Stimulated activated naive CD8-positive, alpha-beta T cell treated with anti-CD3 and anti-CD28 coated beads, Interleukin-15, amount 100 ng/mL, for 72 hours (primary cell): ENCODE data around the gene EFNB1.

Experiments used
- ATAC-seq: fragments of 150-1000 bp; cut with Tn5 transposase; 2 replicates; pipeline ENCODE4 v1.10.0; 2021; ENCODE audit warnings: mild to moderate bottlenecking, moderate library complexity
- DNase-seq, 2 donors: peaks; one replicate each; pipeline ENCODE4 v3.0.0; 2021 to 2022
- H3K27ac Mint-ChIP-seq, 2 donors: one replicate each; pipeline ENCODE4 v1.8.0; 2022; ENCODE audit warnings: mild to moderate bottlenecking in 2 of 2, mixed read lengths in 2 of 2, moderate library complexity in 2 of 2
- H3K27me3 Mint-ChIP-seq: one replicate; pipeline ENCODE4 v1.8.0; 2022; ENCODE audit warnings: mixed read lengths
- H3K4me1 Mint-ChIP-seq: one replicate; pipeline ENCODE4 v1.8.0; 2022; ENCODE audit warnings: mild to moderate bottlenecking, mixed read lengths
- H3K4me3 Mint-ChIP-seq, 2 donors: one replicate each; pipeline ENCODE4 v1.8.0; 2022; ENCODE audit warnings: mild to moderate bottlenecking in 2 of 2, mixed read lengths in 2 of 2, moderate library complexity in 1 of 2
- H3K9me3 Mint-ChIP-seq, 2 donors: one replicate each; pipeline ENCODE4 v1.8.0; 2022; ENCODE audit warnings: mixed read lengths in 2 of 2

EFNB1 gene

DNA sequence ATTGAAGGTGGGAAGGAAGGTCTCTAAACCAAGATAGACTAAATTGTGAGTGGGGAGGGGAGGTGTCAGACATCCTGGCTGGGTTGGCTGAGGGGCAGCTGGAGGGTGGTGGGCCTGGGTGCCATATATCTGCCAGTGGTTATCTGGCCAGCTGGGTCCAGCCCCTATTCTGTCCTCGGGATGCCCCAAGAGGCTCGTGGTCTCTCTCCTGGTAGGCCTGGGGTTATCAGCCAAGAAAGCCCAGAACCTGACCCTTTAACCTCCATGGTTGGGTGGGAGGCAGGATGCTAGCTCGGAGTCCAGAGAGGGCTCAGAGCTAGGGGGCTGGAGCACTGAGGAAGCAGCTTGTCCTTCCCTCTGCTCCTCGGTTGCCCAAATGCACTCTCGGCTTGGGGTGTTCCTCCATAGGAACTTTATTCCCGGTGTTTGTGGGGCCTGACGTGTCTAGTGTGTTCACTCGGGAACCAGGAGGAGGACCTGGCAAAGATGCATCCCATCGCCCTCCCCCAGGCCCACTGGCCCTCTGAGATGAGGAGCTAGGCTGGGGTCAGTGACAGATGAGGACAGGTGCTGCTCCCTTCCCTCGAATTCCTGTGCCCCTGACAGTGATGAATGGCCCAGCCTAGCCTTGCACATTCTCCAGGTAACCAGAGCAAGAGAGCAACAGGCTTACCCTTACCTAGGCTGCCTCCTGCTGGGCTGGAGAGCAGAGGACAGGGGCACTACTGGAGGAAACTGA is 5.2 kb upstream of the EFNB1 start:
- ATAC-seq (no peak), DNase-seq (no peak)
- Mint-ChIP-seq H3K4me1 (peaks cover 19% of the 10 kb centered on the region), H3K27me3 (no peaks in the 10 kb centered on the region), H3K9me3 (no peaks in the 10 kb centered on the region), H3K27ac (no peak overlapping the region), H3K4me3 (no peak overlapping the region)

DNA sequence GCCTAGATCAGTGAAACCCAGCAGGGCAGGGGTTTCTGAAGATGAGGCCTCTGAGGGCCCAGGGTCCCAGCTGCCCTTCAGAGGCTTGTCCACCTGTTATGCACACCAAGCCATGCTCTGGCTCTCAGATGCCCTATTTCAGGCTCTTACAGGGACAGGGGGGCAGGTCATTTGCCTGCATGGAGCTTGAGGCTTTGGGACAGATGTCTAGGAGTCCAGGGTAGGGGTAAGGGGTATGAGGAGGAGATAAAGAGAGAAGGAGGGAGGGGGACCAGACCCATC is 4.7 kb upstream of the EFNB1 start:
- no peak overlapping the region for H3K4me3 Mint-ChIP-seq
- no peak for ATAC-seq

DNA sequence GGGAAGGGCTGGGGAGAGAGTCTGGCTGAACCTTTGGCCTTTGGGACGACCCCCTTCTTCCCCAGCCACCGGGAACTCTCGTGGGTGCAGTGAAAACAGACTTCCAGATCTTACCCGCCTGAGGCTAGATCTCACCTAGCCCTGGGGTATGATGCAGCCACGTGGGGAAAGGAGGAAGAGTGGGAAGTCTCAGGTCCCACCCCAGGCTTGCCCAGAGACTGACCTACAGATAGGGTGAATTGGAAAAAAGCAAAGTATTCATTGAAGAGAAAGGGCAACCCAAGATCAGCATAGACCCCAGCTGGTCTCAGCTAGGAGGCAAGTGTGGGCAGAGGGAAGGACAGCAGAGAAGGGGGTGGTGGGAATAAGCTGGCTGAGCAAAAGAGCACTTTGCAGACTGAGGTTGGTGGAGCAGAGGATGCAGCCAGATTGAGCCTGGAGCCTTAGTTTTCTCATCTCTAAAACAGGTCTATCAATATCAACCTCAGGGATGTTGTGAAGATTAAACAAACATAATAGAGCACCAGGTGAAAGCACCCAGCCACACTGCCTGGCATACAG is 4.2 kb upstream of the EFNB1 start:
- H3K4me3 Mint-ChIP-seq = no peak overlapping the region
- peaks cover 20% of the 10 kb centered on the region for H3K4me1 Mint-ChIP-seq
- no peak for DNase-seq
- no peaks in the 10 kb centered on the region for H3K9me3 Mint-ChIP-seq
- no peak overlapping the region for H3K27ac Mint-ChIP-seq
- H3K27me3 Mint-ChIP-seq = no peaks in the 10 kb centered on the region
- no peak for ATAC-seq

More for the DNA sequence above, 4.7 kb upstream of the EFNB1 start:
- Mint-ChIP-seq H3K27me3 (no peaks in the 10 kb centered on the region), H3K9me3 (no peaks in the 10 kb centered on the region), H3K4me1 (peaks cover 20% of the 10 kb centered on the region), H3K27ac (no peak overlapping the region)
- DNase-seq = no peak

DNA sequence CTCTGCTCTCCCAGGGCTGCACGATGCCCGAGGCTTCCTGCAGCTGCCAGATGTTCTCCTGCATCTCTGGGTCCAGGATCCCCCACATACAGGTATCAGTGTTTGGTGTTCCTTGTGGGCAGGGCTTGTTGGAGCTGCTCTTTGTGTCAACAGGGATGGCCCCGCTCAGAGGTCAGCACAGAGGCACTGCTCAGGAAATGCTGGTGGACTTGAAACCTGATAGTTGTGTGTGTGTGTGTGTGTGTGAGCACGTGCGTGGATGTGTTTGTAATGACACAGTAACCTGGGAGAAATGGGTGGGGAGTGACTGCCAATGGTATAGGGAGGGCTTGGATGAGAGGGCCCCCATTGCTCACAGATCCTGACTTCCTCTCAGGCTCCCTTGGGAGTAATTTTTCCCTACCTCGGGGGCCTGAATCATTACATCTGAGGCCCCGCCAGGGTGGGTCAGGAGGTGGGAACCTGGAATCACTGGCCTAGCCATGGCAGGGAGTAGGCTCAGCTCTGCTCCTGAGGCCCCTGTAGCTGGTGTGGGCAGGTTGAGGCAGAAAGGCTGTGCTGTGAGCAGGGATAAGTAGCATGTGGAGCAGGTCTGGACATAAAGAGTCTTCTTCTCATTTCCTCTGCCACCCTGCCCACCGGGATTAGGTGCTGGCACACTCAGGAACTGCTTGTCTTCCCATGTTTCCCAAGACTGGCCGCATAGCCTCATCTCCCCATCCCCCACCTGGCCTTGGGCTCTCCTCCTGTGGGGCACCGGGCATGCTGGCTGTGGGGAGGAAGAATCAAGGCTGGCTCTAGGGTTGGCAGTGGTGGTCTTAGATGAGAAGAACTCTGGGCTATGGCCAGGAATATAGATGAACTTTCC is 2.5 kb upstream of the EFNB1 start:
- Mint-ChIP-seq H3K27me3 (no peaks in the 10 kb centered on the region), H3K4me3 (no peak overlapping the region), H3K27ac (no peak overlapping the region), H3K4me1 (peaks cover 32% of the 10 kb centered on the region), H3K9me3 (no peaks in the 10 kb centered on the region)
- ATAC-seq (no peak), DNase-seq (no peak)

DNA sequence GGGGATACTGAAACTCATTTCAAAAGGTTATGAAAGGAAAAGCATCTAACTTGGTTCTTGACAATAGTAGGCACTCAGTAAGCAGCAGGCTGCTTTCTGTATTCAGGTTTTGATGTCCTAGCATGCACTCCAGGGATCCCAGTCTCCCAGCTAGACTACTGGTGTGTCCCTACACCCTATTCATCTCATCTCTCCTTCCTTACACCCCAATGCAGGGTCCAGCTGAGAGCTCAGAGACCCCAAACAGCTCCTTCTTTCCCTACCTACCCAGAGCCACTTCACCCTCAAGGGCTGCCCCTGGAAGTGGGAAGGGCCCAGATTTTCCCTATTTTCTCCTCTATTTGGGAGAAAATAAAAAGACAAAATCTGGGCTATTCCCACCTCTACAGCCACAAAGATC is 1.6 kb upstream of the EFNB1 start:
- ATAC-seq (no peak), DNase-seq (no peak)
- peaks cover 40% of the 10 kb centered on the region for H3K4me1 Mint-ChIP-seq
- H3K4me3 Mint-ChIP-seq = no peak overlapping the region
- no peaks in the 10 kb centered on the region for H3K9me3 Mint-ChIP-seq
- no peak overlapping the region for H3K27ac Mint-ChIP-seq
- H3K27me3 Mint-ChIP-seq = no peaks in the 10 kb centered on the region

DNA sequence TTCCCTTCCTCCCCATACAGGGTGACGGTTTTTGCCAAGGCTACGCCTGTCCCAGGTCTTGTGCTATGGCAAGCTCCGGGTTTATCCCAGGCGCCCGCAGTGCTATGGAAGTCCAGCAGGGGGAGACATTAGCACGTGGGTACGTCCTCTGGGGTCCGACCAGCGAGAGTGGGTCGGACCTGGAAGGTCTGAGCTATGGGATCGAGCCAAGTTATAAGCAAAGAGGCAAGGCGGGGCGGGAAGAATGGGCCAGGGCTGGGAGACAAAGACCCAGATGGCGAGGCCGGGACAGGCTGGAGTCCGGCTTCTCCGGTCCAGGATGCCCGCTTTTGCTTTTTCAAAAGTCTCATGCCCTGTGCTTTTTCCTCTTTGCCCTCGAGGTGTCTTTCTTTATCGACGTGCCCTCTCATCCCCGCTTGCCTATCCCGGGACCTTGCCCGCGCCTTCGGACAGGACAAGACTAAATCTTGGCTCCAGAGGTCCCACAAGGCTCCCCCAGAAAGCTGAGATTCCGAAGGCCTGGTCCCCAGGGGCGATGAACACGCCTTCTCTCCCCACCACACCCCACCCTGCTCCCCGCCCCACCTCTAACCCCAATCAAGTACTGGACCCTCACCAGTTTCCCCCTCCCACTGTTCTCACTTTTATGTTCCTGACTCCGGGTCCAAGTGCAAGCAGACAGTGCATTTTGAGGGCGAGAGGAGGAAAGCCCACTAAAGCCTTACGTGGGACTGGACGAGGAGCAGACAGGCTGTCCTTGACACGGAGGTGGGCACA is 785 bp upstream of the EFNB1 start:
- Mint-ChIP-seq H3K27ac (no peak overlapping the region), H3K4me1 (peaks cover 39% of the 10 kb centered on the region), H3K9me3 (no peaks in the 10 kb centered on the region), H3K4me3 (peak overlapping the region; percentile 83 to 91), H3K27me3 (no peaks in the 10 kb centered on the region)
- DNase-seq (peak; percentile 72 to 76), ATAC-seq (peak; percentile 40)

DNA sequence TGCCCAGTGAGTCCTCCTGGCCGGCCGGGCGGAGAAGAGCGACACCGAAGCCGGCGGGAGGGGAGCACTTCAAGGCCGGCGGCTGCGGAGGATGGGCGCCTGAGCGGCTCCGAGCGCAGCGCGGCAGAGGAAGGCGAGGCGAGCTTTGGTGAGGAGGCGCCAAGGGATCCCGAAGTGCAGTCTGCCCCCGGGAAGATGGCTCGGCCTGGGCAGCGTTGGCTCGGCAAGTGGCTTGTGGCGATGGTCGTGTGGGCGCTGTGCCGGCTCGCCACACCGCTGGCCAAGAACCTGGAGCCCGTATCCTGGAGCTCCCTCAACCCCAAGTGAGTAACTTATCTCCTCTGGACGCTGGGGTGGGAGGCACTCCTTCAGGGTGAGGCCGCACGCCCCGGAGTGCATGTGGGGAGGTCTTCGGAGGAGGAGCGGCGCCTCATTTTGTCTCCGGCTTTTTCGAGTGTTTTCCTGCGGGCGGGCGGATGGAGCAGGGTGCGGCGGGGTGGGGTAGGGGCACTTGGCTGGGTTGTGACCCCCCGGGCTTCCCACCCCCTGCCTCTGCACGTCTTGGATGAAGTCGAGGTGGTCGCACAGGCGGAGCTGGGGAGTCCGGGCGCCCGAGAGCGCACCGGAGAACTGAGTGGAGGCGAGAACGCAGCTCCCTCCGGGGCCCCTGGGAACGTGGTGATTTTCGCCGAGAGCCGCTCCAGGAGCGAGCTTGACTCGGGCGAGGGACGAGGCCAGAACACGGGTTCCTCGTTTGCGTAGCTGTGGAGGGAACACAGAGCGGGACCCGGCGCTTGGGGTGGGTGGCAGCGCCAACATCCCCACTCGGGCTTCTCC is 979 bp downstream of the EFNB1 start:
- Mint-ChIP-seq H3K4me3 (peak overlapping the region; percentile 83 to 91), H3K27me3 (no peaks in the 10 kb centered on the region), H3K4me1 (peaks cover 39% of the 10 kb centered on the region), H3K27ac (no peak overlapping the region), H3K9me3 (no peaks in the 10 kb centered on the region)
- ATAC-seq = peak; percentile 21
- DNase-seq = peak; percentile 15 to 20

DNA sequence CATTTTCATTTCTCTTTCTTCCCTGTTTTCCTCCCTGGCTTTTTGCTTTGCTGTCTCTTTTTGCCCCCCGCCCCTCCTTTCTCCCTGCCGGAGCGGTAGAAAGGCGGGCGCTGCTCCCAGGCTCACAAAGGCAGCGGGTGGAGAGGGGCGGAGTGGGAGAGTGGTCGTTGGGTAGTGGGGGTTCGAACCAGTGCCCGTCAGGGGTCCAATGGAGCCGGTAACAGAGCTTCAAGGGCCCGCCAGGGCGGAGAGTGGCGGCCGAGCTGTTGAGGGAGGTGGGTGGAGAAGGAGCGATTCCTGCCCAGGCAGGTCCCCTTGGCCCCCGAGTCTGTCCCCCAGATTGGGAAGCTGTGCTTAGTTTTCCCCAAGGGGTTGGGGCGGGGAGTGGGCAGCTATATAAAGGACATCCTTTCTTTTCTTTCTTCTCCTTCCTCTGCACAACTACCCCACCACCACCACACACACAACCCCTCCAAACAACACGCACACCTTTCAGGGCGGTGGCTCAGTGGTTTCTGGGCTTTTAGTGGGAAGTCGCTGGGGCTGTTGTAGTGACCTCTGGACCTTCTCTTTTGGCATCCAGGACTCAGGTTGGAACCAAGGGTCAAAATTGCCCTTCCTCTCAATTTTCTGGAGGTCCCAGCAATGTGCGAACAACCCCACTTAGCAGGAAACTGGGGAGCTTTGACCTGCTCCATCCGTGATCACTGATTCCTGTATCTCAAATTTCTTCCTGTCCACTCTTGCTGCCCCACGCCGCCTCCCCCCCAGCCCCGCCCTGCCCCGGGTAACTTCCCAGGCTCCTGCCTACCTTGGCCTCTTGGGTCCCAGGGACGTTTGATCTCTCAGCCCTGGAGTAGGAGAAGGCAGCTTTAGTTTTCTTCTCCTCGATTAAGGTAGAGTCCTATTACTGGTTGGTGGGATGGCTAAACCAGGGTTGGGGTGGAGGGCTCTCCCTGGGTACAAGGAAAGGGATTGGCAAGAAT is 1.9 kb downstream of the EFNB1 start:
- Mint-ChIP-seq H3K27me3 (no peaks in the 10 kb centered on the region), H3K4me3 (peak overlapping the region; percentile 83 to 91), H3K27ac (no peak overlapping the region), H3K4me1 (peaks cover 39% of the 10 kb centered on the region), H3K9me3 (no peaks in the 10 kb centered on the region)
- ATAC-seq (no peak), DNase-seq (no peak)

DNA sequence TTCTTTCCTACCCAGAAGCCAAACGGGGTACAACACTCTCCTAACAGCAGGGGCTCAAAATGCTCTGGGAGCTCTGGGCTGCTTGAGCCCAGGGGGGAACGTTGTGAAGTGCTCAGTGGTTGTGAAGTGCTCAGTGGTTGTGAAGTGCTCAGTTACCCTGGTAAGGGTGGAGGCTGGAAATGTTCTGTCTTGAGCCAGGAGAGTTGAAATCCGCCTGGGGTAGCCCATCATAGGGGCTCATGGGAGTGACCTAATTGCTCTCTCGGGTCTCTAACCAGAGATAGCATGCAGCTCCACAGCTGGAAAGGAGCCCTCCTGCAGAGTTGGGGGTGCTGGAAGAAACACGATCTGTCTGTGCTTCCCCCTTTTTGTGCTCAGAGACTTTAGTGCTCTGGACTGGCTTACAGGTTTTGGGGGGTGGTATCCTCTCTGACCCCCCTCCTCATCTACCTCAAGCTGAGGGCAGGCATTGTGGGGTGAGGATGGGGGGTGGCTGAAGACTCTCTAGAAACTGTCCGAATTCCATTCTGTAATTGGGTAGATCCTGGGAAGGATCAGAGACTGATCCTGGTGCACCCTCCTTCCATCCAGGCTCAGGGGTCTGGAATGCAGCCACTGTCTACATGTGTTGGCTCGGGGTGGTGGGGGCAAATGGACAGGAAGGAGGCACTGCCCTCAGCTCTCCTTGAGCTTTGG is 2.7 kb downstream of the EFNB1 start:
- no peaks in the 10 kb centered on the region for H3K27me3 Mint-ChIP-seq
- ATAC-seq (no peak), DNase-seq (no peak)
- H3K9me3 Mint-ChIP-seq = no peaks in the 10 kb centered on the region
- H3K27ac Mint-ChIP-seq = no peak overlapping the region
- H3K4me3 Mint-ChIP-seq = peak overlapping the region; percentile 38 to 83
- peaks cover 39% of the 10 kb centered on the region for H3K4me1 Mint-ChIP-seq

DNA sequence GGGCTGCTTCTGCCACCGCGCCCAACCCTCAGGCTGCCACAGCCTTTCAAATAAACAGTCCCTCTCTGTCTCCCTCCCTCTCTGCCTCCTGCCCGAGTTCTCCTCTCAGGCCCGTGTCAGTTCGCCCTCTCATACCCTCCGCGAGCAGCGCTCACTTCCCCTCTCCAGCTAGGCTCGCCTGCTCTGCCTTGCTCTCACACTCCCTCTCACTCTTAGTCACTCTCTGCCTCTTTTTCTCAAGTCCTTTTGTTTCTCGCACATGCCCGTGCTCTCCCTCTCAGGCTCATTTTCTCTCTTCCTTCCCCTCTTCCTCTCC is 3.2 kb downstream of the EFNB1 start:
- H3K27ac Mint-ChIP-seq = peak overlapping the region in 1 of 2 donors; percentile 76
- ATAC-seq = peak; percentile 41

DNA sequence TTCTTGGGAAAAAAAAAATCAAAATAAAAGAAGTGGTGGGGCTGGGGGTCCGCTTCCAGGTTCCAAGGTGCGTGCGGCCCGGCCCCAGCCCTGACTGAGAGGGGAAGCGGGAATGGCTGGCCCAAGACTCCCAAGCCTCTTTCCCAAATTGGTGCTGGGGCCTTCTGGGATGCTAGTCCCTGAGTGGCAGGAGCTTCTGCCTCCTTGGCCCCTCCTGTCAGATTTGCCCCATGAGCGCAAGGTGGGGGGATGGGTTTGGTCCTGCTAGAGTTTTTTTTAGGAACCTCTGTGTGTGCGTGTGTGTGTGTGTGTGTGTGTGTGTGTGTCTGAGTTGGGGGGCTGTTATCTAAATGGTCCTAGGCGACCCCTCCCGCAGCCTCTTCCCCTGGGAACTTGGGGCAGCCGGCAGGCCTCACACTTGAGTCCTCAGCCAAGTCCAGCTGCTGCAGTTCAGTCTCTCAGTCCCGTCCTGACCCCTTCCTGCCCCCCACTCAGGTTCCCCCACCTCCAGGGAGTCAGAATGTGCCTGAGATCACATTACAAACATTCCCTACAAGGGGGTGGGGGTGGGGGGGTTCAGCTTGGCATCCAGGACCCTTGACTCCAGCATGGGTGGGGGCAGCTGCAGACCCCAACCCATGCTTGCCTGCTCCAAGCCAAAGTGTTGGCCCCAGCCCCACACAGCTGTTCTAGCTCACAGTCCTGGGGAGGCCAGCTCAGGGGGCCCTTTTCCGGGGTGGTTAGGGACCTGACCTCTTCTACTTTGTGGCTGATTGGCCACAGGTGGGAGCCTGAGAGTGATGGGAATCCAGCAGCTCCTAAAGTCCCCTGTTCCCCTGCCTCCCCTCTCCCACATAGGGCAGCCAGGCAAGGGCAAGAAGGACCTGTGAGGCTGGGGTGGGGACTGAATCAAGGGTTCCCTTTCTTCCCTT is 4.0 kb downstream of the EFNB1 start:
- Mint-ChIP-seq H3K9me3 (no peaks in the 10 kb centered on the region), H3K4me1 (peaks cover 41% of the 10 kb centered on the region), H3K27ac (no peak overlapping the region), H3K27me3 (no peaks in the 10 kb centered on the region), H3K4me3 (no peak overlapping the region)
- ATAC-seq (no peak), DNase-seq (no peak)

More for the DNA sequence above, 3.2 kb downstream of the EFNB1 start:
- peak; percentile 14 to 23 for DNase-seq
- Mint-ChIP-seq H3K4me1 (peaks cover 44% of the 10 kb centered on the region), H3K27me3 (no peaks in the 10 kb centered on the region), H3K9me3 (no peaks in the 10 kb centered on the region), H3K4me3 (peak overlapping the region; percentile 38 to 83)

DNA sequence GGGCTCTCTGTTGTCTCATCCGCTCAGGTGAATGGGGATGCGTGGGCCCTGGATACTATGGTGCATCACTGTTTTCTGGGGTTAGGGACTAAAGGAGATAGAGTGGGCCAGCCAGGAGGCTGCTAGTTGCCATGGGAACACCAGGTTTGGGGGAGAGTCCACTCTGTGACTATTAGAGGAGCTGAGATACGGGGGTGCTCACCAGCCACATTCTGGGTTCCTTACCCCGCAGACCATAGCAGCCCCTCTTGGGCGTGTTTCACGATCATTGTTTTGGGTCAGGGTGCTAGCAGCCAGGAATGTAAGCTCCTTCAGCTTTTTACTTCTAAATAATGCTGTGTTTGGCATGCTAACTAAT is 4.6 kb downstream of the EFNB1 start:
- no peak for DNase-seq
- H3K27ac Mint-ChIP-seq = peak overlapping the region in 1 of 2 donors; percentile 27
- H3K9me3 Mint-ChIP-seq = no peaks in the 10 kb centered on the region
- H3K4me1 Mint-ChIP-seq = peaks cover 34% of the 10 kb centered on the region
- ATAC-seq = no peak
- no peaks in the 10 kb centered on the region for H3K27me3 Mint-ChIP-seq
- no peak overlapping the region for H3K4me3 Mint-ChIP-seq

DNA sequence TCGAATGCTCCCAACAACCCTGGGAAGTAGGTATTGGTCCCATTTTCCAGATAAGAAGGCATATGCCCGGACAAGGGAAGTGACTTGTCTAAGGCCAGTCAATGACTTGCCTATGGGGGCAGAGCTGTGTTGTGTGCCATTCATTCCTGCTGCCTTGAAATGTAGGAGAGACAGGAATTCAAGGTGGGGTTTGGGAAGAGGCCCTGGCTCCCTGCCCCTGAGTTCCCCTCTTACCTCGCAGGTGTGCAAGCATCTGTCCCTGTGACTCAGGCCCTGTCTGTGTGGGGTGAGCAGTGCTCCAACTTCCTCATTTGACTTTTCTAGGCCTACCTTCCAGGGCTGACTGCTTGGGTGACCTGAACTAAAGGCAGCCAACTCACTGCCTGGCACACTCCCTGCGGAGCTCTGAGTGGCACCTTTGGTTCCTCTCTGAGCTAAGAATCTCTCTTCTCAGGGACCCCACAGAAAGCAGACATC is 5.1 kb downstream of the EFNB1 start:
- no peaks in the 10 kb centered on the region for H3K27me3 Mint-ChIP-seq
- no peak overlapping the region for H3K27ac Mint-ChIP-seq
- H3K4me1 Mint-ChIP-seq = peaks cover 32% of the 10 kb centered on the region
- no peak overlapping the region for H3K4me3 Mint-ChIP-seq
- H3K9me3 Mint-ChIP-seq = no peaks in the 10 kb centered on the region
- DNase-seq = no peak
- no peak for ATAC-seq
